H1 (cell line): ENCODE data around the gene S100A8.

Source experiments
- CTCF ChIP-seq, 3 experiments: IDR thresholded peaks; 1 replicate in 2 of 3; 2 replicates in 1 of 3; pipeline versions ENCODE4 v1.5.1 to v1.6.1; 2011; ENCODE audit warnings: low read length in 3 of 3, mild to moderate bottlenecking in 3 of 3, inconsistent platforms in 2 of 3, low read depth in 1 of 3, moderate library complexity in 1 of 3; ENCODE audit not compliant: insufficient read depth in 1 of 3; ENCODE audit errors: control extremely low read depth in 1 of 3
- EZH2 ChIP-seq: fragments of 200-600 bp; sonication (generic); IDR thresholded peaks from 2 replicates; pipeline ENCODE4 v1.7.1; 2012; ENCODE audit warnings: low read depth, mild to moderate bottlenecking, moderate library complexity, low read length, inconsistent platforms; ENCODE audit not compliant: severe bottlenecking
- HDAC2 ChIP-seq, 2 experiments: fragments of 300-600 bp in 1 of 2; sonication (generic) in 1 of 2; IDR thresholded peaks; 2 replicates each; pipeline ENCODE4 v1.6.1; 2011 to 2012; ENCODE audit warnings: low read depth in 2 of 2, low read length in 2 of 2, mild to moderate bottlenecking in 2 of 2, moderate library complexity in 2 of 2, borderline replicate concordance in 1 of 2, inconsistent platforms in 1 of 2
- NANOG ChIP-seq: IDR thresholded peaks from 2 replicates; pipeline ENCODE4 v1.6.1; 2011; ENCODE audit warnings: low read length, low read depth, mild to moderate bottlenecking, inconsistent platforms; ENCODE audit not compliant: insufficient read depth, poor library complexity, severe bottlenecking
- POLR2A ChIP-seq, 2 experiments: IDR thresholded peaks; 1 replicate in 1 of 2; 2 replicates in 1 of 2; pipeline ENCODE4 v1.6.1; 2011; ENCODE audit warnings: low read depth in 2 of 2, low read length in 2 of 2, mild to moderate bottlenecking in 2 of 2; ENCODE audit errors: control extremely low read depth in 1 of 2
- ZNF274 ChIP-seq: IDR thresholded peaks from 2 replicates; pipeline ENCODE4 v1.7.0; 2012; ENCODE audit warnings: low read length, borderline replicate concordance; ENCODE audit errors: extremely low read depth

GRCh38 chr1:153431427-153431826 lies 40.6 kb upstream of the S100A8 start:
- TF ChIP-seq ZNF274 (no peak), NANOG (no peak), HDAC2 (IDR thresholded peaks at IDR 0.05; ENCODE audit: borderline replicate concordance in 1 of 2, low read depth in 2 of 2, low read length in 2 of 2) (no peak), EZH2 (no peak), POLR2A (IDR thresholded peaks at IDR 0.05; ENCODE audit: control extremely low read depth in 1 of 2, low read depth in 2 of 2, low read length in 2 of 2) (no peak), CTCF (IDR thresholded peaks at IDR 0.05; ENCODE audit: control extremely low read depth in 1 of 3, insufficient read depth in 1 of 3, low read depth in 1 of 3, low read length in 3 of 3) (no peak)
